ENCODE data around the gene SPHKAP.

- TF ChIP-seq CTCF (IDR thresholded peaks at IDR 0.05) (no peak), POLR2AphosphoS5 (IDR thresholded peaks at IDR 0.05) (no peak), POLR2A (IDR thresholded peaks at IDR 0.05) (no peak)
Measured at GRCh38 chr2:227990937-227991336, 190.6 kb downstream of the SPHKAP start.

All from suprapubic skin (tissue), 4 donors.